ENCODE measurements around the gene LPCAT1. TPM values are rescaled to one million over a fixed set of nuclear protein-coding genes. Genes with fewer than 3 reads are reported as not detected.

Gene LPCAT1
- total RNA-seq, 5 donors from 2014 or later (not counting 1 experiment from before 2014, with no cell fraction given) = 27.9 to 57.7 (median 50.3) TPM

GRCh38 chr5:1443171-1443570 lies 80.6 kb downstream of the LPCAT1 start:
- Histone ChIP-seq H3K36me3 (ENCODE audit: control insufficient read depth in 2 of 2, extremely low read depth in 1 of 2, insufficient read depth in 1 of 2, low read length in 1 of 2) (no peaks in the 10 kb centered on the region), H3K4me3 (ENCODE audit: control insufficient read depth in 1 of 2, extremely low read depth in 1 of 2, low read length in 1 of 2) (no peak overlapping the region), H3K27ac (ENCODE audit: low read length) (no peak overlapping the region), H3K9me3 (no peaks in the 10 kb centered on the region), H3K27me3 (replicated peaks in 1 of 2; ENCODE audit: control insufficient read depth in 2 of 2, extremely low read depth in 1 of 2, insufficient read depth in 2 of 2, low read length in 1 of 2) (peaks cover 8 to 80% of the 10 kb centered on the region in 2 experiments), H3K4me1 (ENCODE audit: control insufficient read depth in 1 of 2, extremely low read depth in 1 of 2, insufficient read depth in 2 of 2, low read length in 2 of 2) (peaks cover 0 to 21% of the 10 kb centered on the region in 2 experiments)
- WGBS (ENCODE audit: insufficient coverage) = 76% methylated on average over 7 of the region's 9 CpGs
- POLR2A ChIA-PET = no interaction called here
- peaks cover 13 to 24% (median 24%) of the 10 kb centered on the region in 3 donors for H3K4me1 Mint-ChIP-seq
- DNase-seq (no peak), ATAC-seq (replicated peaks in 1 of 4) (no peak)
- CTCF ChIA-PET = no interaction called here
- H3K9me3 Mint-ChIP-seq = peaks cover 6 to 10% (median 7%) of the 10 kb centered on the region in 3 donors
- H3K27ac Mint-ChIP-seq = no peak overlapping the region
- H3K27me3 Mint-ChIP-seq = peaks cover 38 to 59% of the 10 kb centered on the region in 2 donors
- H3K4me3 Mint-ChIP-seq = peak overlapping the region in 1 of 3 donors; percentile 69
- H3K36me3 Mint-ChIP-seq = peaks cover 2% of the 10 kb centered on the region

GRCh38 chr5:1442222-1443145 lies 81.3 kb downstream of the LPCAT1 start:
- Mint-ChIP-seq H3K9me3 (peaks cover 6 to 10% (median 7%) of the 10 kb centered on the region in 3 donors), H3K4me3 (no peak overlapping the region), H3K27ac (no peak overlapping the region), H3K4me1 (peaks cover 8 to 18% (median 17%) of the 10 kb centered on the region in 3 donors), H3K36me3 (peaks cover 2% of the 10 kb centered on the region), H3K27me3 (peaks cover 40 to 56% of the 10 kb centered on the region in 2 donors)
- Histone ChIP-seq H3K27me3 (replicated peaks in 1 of 2; ENCODE audit: control insufficient read depth in 2 of 2, extremely low read depth in 1 of 2, insufficient read depth in 2 of 2, low read length in 1 of 2) (peaks cover 7 to 79% of the 10 kb centered on the region in 2 experiments), H3K4me1 (ENCODE audit: control insufficient read depth in 1 of 2, extremely low read depth in 1 of 2, insufficient read depth in 2 of 2, low read length in 2 of 2) (peaks cover 0 to 14% of the 10 kb centered on the region in 2 experiments), H3K27ac (ENCODE audit: low read length) (no peak overlapping the region), H3K4me3 (ENCODE audit: control insufficient read depth in 1 of 2, extremely low read depth in 1 of 2, low read length in 1 of 2) (no peak overlapping the region), H3K36me3 (ENCODE audit: control insufficient read depth in 2 of 2, extremely low read depth in 1 of 2, insufficient read depth in 1 of 2, low read length in 1 of 2) (no peaks in the 10 kb centered on the region), H3K9me3 (no peaks in the 10 kb centered on the region)
- ATAC-seq (replicated peaks in 1 of 4) (no peak), DNase-seq (no peak)
- ChIA-PET POLR2A (no interaction called here), CTCF (no interaction called here)
- 82% methylated on average over 33 of the region's 36 CpGs for WGBS (ENCODE audit: insufficient coverage)

- peaks cover 0 to 10% (median 8%) of the 10 kb centered on the region in 3 donors for H3K4me1 Mint-ChIP-seq
- ATAC-seq (replicated peaks in 1 of 4) = no peak
- H3K4me3 ChIP-seq (ENCODE audit: control insufficient read depth in 1 of 2, extremely low read depth in 1 of 2, low read length in 1 of 2) = no peak overlapping the region
- H3K4me1 ChIP-seq (ENCODE audit: control insufficient read depth in 1 of 2, extremely low read depth in 1 of 2, insufficient read depth in 2 of 2, low read length in 2 of 2) = peaks cover 0 to 11% of the 10 kb centered on the region in 2 experiments
- ChIA-PET POLR2A (no interaction called here), CTCF (interaction anchor here in 1 of 2 donors (0.5 kb wide), 1 partner anchor 300 kb away, joined by 3 read pairs; no protein-coding TSS in a partner anchor)
- no peaks in the 10 kb centered on the region for H3K36me3 ChIP-seq (ENCODE audit: control insufficient read depth in 2 of 2, extremely low read depth in 1 of 2, insufficient read depth in 1 of 2, low read length in 1 of 2)
- no peak overlapping the region for H3K27ac Mint-ChIP-seq
- H3K27ac ChIP-seq (ENCODE audit: low read length) = no peak overlapping the region
- peaks cover 4 to 72% of the 10 kb centered on the region in 2 experiments for H3K27me3 ChIP-seq (replicated peaks in 1 of 2; ENCODE audit: control insufficient read depth in 2 of 2, extremely low read depth in 1 of 2, insufficient read depth in 2 of 2, low read length in 1 of 2)
- no peak for DNase-seq
- WGBS (ENCODE audit: insufficient coverage) = 85% methylated on average over 21 of the region's 24 CpGs
- peaks cover 36 to 48% of the 10 kb centered on the region in 2 donors for H3K27me3 Mint-ChIP-seq
- H3K9me3 Mint-ChIP-seq = peaks cover 6 to 10% (median 7%) of the 10 kb centered on the region in 3 donors
- no peaks in the 10 kb centered on the region for H3K9me3 ChIP-seq
- H3K4me3 Mint-ChIP-seq = no peak overlapping the region
- H3K36me3 Mint-ChIP-seq = peaks cover 2% of the 10 kb centered on the region
These were observed 82.4 kb downstream of the LPCAT1 start for GRCh38 chr5:1441166-1441865.

- H3K9me3 Mint-ChIP-seq = peaks cover 6 to 10% (median 7%) of the 10 kb centered on the region in 3 donors
- peaks cover 2% of the 10 kb centered on the region for H3K36me3 Mint-ChIP-seq
- Histone ChIP-seq H3K27me3 (replicated peaks in 1 of 2; ENCODE audit: control insufficient read depth in 2 of 2, extremely low read depth in 1 of 2, insufficient read depth in 2 of 2, low read length in 1 of 2) (peaks cover 4 to 68% of the 10 kb centered on the region in 2 experiments), H3K4me1 (ENCODE audit: control insufficient read depth in 1 of 2, extremely low read depth in 1 of 2, insufficient read depth in 2 of 2, low read length in 2 of 2) (peaks cover 0 to 7% of the 10 kb centered on the region in 2 experiments), H3K9me3 (no peaks in the 10 kb centered on the region), H3K27ac (ENCODE audit: low read length) (no peak overlapping the region), H3K36me3 (ENCODE audit: control insufficient read depth in 2 of 2, extremely low read depth in 1 of 2, insufficient read depth in 1 of 2, low read length in 1 of 2) (no peaks in the 10 kb centered on the region), H3K4me3 (ENCODE audit: control insufficient read depth in 1 of 2, extremely low read depth in 1 of 2, low read length in 1 of 2) (no peak overlapping the region)
- peaks cover 36 to 47% of the 10 kb centered on the region in 2 donors for H3K27me3 Mint-ChIP-seq
- peaks cover 0 to 10% (median 8%) of the 10 kb centered on the region in 3 donors for H3K4me1 Mint-ChIP-seq
- H3K27ac Mint-ChIP-seq = no peak overlapping the region
- ATAC-seq (replicated peaks in 1 of 4) = no peak
- H3K4me3 Mint-ChIP-seq = no peak overlapping the region
- CTCF ChIA-PET = no interaction called here
- DNase-seq = no peak
- POLR2A ChIA-PET = no interaction called here
- WGBS (ENCODE audit: insufficient coverage) = 72% methylated on average over 3 of the region's 3 CpGs
These were observed 83.7 kb downstream of the LPCAT1 start for GRCh38 chr5:1440098-1440493.

GRCh38 chr5:1439388-1440097 lies 84.2 kb downstream of the LPCAT1 start:
- POLR2A ChIA-PET = no interaction called here
- DNase-seq = no peak
- CTCF ChIA-PET = no interaction called here

GRCh38 chr5:1438871-1439270 lies 84.9 kb downstream of the LPCAT1 start:
- Mint-ChIP-seq H3K9me3 (peaks cover 6 to 10% (median 7%) of the 10 kb centered on the region in 3 donors), H3K27ac (no peak overlapping the region), H3K4me1 (peaks cover 0 to 3% (median under 1%) of the 10 kb centered on the region in 3 donors), H3K36me3 (peaks cover 2% of the 10 kb centered on the region), H3K4me3 (no peak overlapping the region), H3K27me3 (peaks cover 30 to 39% of the 10 kb centered on the region in 2 donors)
- Histone ChIP-seq H3K9me3 (no peaks in the 10 kb centered on the region), H3K4me1 (ENCODE audit: control insufficient read depth in 1 of 2, extremely low read depth in 1 of 2, insufficient read depth in 2 of 2, low read length in 2 of 2) (no peaks in the 10 kb centered on the region), H3K27ac (ENCODE audit: low read length) (no peak overlapping the region), H3K4me3 (ENCODE audit: control insufficient read depth in 1 of 2, extremely low read depth in 1 of 2, low read length in 1 of 2) (no peak overlapping the region), H3K36me3 (ENCODE audit: control insufficient read depth in 2 of 2, extremely low read depth in 1 of 2, insufficient read depth in 1 of 2, low read length in 1 of 2) (no peaks in the 10 kb centered on the region), H3K27me3 (replicated peaks in 1 of 2; ENCODE audit: control insufficient read depth in 2 of 2, extremely low read depth in 1 of 2, insufficient read depth in 2 of 2, low read length in 1 of 2) (peaks cover 0 to 61% of the 10 kb centered on the region in 2 experiments)
- ATAC-seq (replicated peaks in 1 of 4) = no peak
- ChIA-PET POLR2A (no interaction called here), CTCF (no interaction called here)
- WGBS (ENCODE audit: insufficient coverage) = 90% methylated on average over 19 of the region's 21 CpGs
- no peak for DNase-seq

More at GRCh38 chr5:1439388-1440097, 84.2 kb downstream of the LPCAT1 start:
- H3K27ac ChIP-seq (ENCODE audit: low read length) = no peak overlapping the region
- H3K27me3 Mint-ChIP-seq = peaks cover 36 to 45% of the 10 kb centered on the region in 2 donors
- peaks cover 0 to 2% of the 10 kb centered on the region in 2 experiments for H3K4me1 ChIP-seq (ENCODE audit: control insufficient read depth in 1 of 2, extremely low read depth in 1 of 2, insufficient read depth in 2 of 2, low read length in 2 of 2)
- no peak overlapping the region for H3K4me3 Mint-ChIP-seq
- peaks cover 0 to 7% (median 5%) of the 10 kb centered on the region in 3 donors for H3K4me1 Mint-ChIP-seq
- H3K9me3 Mint-ChIP-seq = peaks cover 6 to 10% (median 7%) of the 10 kb centered on the region in 3 donors
- no peaks in the 10 kb centered on the region for H3K9me3 ChIP-seq
- H3K27ac Mint-ChIP-seq = no peak overlapping the region
- peaks cover 2% of the 10 kb centered on the region for H3K36me3 Mint-ChIP-seq
- no peaks in the 10 kb centered on the region for H3K36me3 ChIP-seq (ENCODE audit: control insufficient read depth in 2 of 2, extremely low read depth in 1 of 2, insufficient read depth in 1 of 2, low read length in 1 of 2)
- 75% methylated on average over 12 of the region's 15 CpGs for WGBS (ENCODE audit: insufficient coverage)
- ATAC-seq (replicated peaks in 1 of 4) = no peak
- H3K4me3 ChIP-seq (ENCODE audit: control insufficient read depth in 1 of 2, extremely low read depth in 1 of 2, low read length in 1 of 2) = no peak overlapping the region
- peaks cover 4 to 63% of the 10 kb centered on the region in 2 experiments for H3K27me3 ChIP-seq (replicated peaks in 1 of 2; ENCODE audit: control insufficient read depth in 2 of 2, extremely low read depth in 1 of 2, insufficient read depth in 2 of 2, low read length in 1 of 2)

Measured in T-cell (primary cell).